ENCODE measurements around the gene OGN.

The OGN gene

GRCh38 chr9:92393686-92394085 is 10.7 kb downstream of the OGN start:
- H3K27ac ChIP-seq (ENCODE audit: low read length) = no peak overlapping the region
- no peaks in the 10 kb centered on the region for H3K36me3 ChIP-seq (replicated peaks; ENCODE audit: low read depth, low read length)
- H2AFZ ChIP-seq (ENCODE audit: low read depth, low read length) = no peak overlapping the region
- H3K79me2 ChIP-seq (ENCODE audit: low read length) = no peaks in the 10 kb centered on the region
- H3K27me3 ChIP-seq (ENCODE audit: low read depth, low read length) = no peaks in the 10 kb centered on the region
- no peak overlapping the region for H3K4me3 ChIP-seq (ENCODE audit: low read length)
- no peaks in the 10 kb centered on the region for H3K9me3 ChIP-seq (ENCODE audit: insufficient read depth, low read length)
- TF ChIP-seq CTCF (IDR thresholded peaks at IDR 0.05; ENCODE audit: low read depth, low read length) = no peak
- TF ChIP-seq EZH2phosphoT487 (IDR thresholded peaks at IDR 0.05; ENCODE audit: low read depth) = no peak
- H3K4me1 ChIP-seq (ENCODE audit: low read length) = no peaks in the 10 kb centered on the region
- H3K4me2 ChIP-seq (ENCODE audit: low read length) = no peak overlapping the region
- no peak overlapping the region for H3K9ac ChIP-seq (ENCODE audit: low read length)
- H4K20me1 ChIP-seq (ENCODE audit: insufficient read depth, low read length) = no peaks in the 10 kb centered on the region

GRCh38 chr9:92392690-92393089 is 11.7 kb downstream of the OGN start:
- H3K9ac ChIP-seq (ENCODE audit: low read length) = no peak overlapping the region
- no peaks in the 10 kb centered on the region for H3K27me3 ChIP-seq (ENCODE audit: low read depth, low read length)
- H3K4me2 ChIP-seq (ENCODE audit: low read length) = no peak overlapping the region
- H3K27ac ChIP-seq (ENCODE audit: low read length) = no peak overlapping the region
- H4K20me1 ChIP-seq (ENCODE audit: insufficient read depth, low read length) = no peaks in the 10 kb centered on the region
- H3K9me3 ChIP-seq (ENCODE audit: insufficient read depth, low read length) = no peaks in the 10 kb centered on the region
- no peaks in the 10 kb centered on the region for H3K4me1 ChIP-seq (ENCODE audit: low read length)
- no peaks in the 10 kb centered on the region for H3K36me3 ChIP-seq (replicated peaks; ENCODE audit: low read depth, low read length)
- no peaks in the 10 kb centered on the region for H3K79me2 ChIP-seq (ENCODE audit: low read length)
- H2AFZ ChIP-seq (ENCODE audit: low read depth, low read length) = no peak overlapping the region
- H3K4me3 ChIP-seq (ENCODE audit: low read length) = no peak overlapping the region
- TF ChIP-seq CTCF (IDR thresholded peaks at IDR 0.05; ENCODE audit: low read depth, low read length) = no peak
- no peak for TF ChIP-seq EZH2phosphoT487 (IDR thresholded peaks at IDR 0.05; ENCODE audit: low read depth)

- no peak overlapping the region for H2AFZ ChIP-seq (ENCODE audit: low read depth, low read length)
- no peaks in the 10 kb centered on the region for H3K9me3 ChIP-seq (ENCODE audit: insufficient read depth, low read length)
- TF ChIP-seq CTCF (IDR thresholded peaks at IDR 0.05; ENCODE audit: low read depth, low read length) (no peak), EZH2phosphoT487 (IDR thresholded peaks at IDR 0.05; ENCODE audit: low read depth) (no peak)
- H4K20me1 ChIP-seq (ENCODE audit: insufficient read depth, low read length) = no peaks in the 10 kb centered on the region
- no peak overlapping the region for H3K9ac ChIP-seq (ENCODE audit: low read length)
- no peaks in the 10 kb centered on the region for H3K4me1 ChIP-seq (ENCODE audit: low read length)
- no peaks in the 10 kb centered on the region for H3K27me3 ChIP-seq (ENCODE audit: low read depth, low read length)
- no peaks in the 10 kb centered on the region for H3K36me3 ChIP-seq (replicated peaks; ENCODE audit: low read depth, low read length)
- no peak overlapping the region for H3K4me2 ChIP-seq (ENCODE audit: low read length)
- no peaks in the 10 kb centered on the region for H3K79me2 ChIP-seq (ENCODE audit: low read length)
- no peak overlapping the region for H3K4me3 ChIP-seq (ENCODE audit: low read length)
- H3K27ac ChIP-seq (ENCODE audit: low read length) = no peak overlapping the region
These were observed 18.4 kb downstream of the OGN start for GRCh38 chr9:92385953-92386352.

- no peaks in the 10 kb centered on the region for H4K20me1 ChIP-seq (ENCODE audit: insufficient read depth, low read length)
- H3K4me1 ChIP-seq (ENCODE audit: low read length) = no peaks in the 10 kb centered on the region
- no peak overlapping the region for H2AFZ ChIP-seq (ENCODE audit: low read depth, low read length)
- H3K9me3 ChIP-seq (ENCODE audit: insufficient read depth, low read length) = no peaks in the 10 kb centered on the region
- no peaks in the 10 kb centered on the region for H3K36me3 ChIP-seq (replicated peaks; ENCODE audit: low read depth, low read length)
- no peak overlapping the region for H3K9ac ChIP-seq (ENCODE audit: low read length)
- no peak overlapping the region for H3K4me3 ChIP-seq (ENCODE audit: low read length)
- H3K4me2 ChIP-seq (ENCODE audit: low read length) = no peak overlapping the region
- H3K79me2 ChIP-seq (ENCODE audit: low read length) = no peaks in the 10 kb centered on the region
- TF ChIP-seq EZH2phosphoT487 (IDR thresholded peaks at IDR 0.05; ENCODE audit: low read depth) = no peak
- no peak for TF ChIP-seq CTCF (IDR thresholded peaks at IDR 0.05; ENCODE audit: low read depth, low read length)
- no peak overlapping the region for H3K27ac ChIP-seq (ENCODE audit: low read length)
- H3K27me3 ChIP-seq (ENCODE audit: low read depth, low read length) = no peaks in the 10 kb centered on the region
These were observed 18.9 kb downstream of the OGN start for GRCh38 chr9:92385477-92385876.
